Skeletal muscle tissue (tissue), 4 donors: ENCODE data around the gene TMEM94. TPM values are rescaled to one million over a fixed set of nuclear protein-coding genes. Genes with fewer than 3 reads are reported as not detected.
"Not testable (repeated sequence)": the region's sequence is repeated elsewhere in the genome, so short reads cannot be mapped to it uniquely, and the experiment has no call there.

Experiments used
- H3K27ac ChIP-seq: one replicate; pipeline ENCODE4 v1.7.0; 2013; ENCODE audit warnings: mild to moderate bottlenecking, low read depth, low read length, inconsistent platforms
- H3K27me3 ChIP-seq, 3 donors: one replicate each; pipeline ENCODE4 v1.7.0; 2013; ENCODE audit warnings: low read length in 3 of 3; ENCODE audit not compliant: control insufficient read depth in 3 of 3, insufficient read depth in 3 of 3
- H3K36me3 ChIP-seq, 3 donors: one replicate each; pipeline ENCODE4 v1.7.0; 2013; ENCODE audit warnings: low read length in 3 of 3; ENCODE audit not compliant: control insufficient read depth in 3 of 3, insufficient read depth in 3 of 3
- H3K4me1 ChIP-seq, 3 donors: one replicate each; pipeline ENCODE4 v1.7.0; 2013; ENCODE audit warnings: low read length in 3 of 3, mild to moderate bottlenecking in 3 of 3; ENCODE audit not compliant: control insufficient read depth in 3 of 3, insufficient read depth in 3 of 3
- H3K4me3 ChIP-seq, 3 donors: one replicate each; pipeline ENCODE4 v1.7.0; 2013; ENCODE audit warnings: low read length in 3 of 3
- H3K9ac ChIP-seq, 3 donors: one replicate each; pipeline ENCODE4 v1.7.0; 2013; ENCODE audit warnings: low read length in 3 of 3, mild to moderate bottlenecking in 3 of 3, moderate library complexity in 2 of 3, low read depth in 1 of 3
- H3K9me3 ChIP-seq, 3 donors: one replicate each; pipeline ENCODE4 v1.7.0; 2013; ENCODE audit warnings: low read length in 3 of 3; ENCODE audit not compliant: control insufficient read depth in 3 of 3
- total RNA-seq: library from RNA; depleted of rRNA; stranded (reverse); fragments of >200 nt; gene quantifications from one replicate; pipeline ENCODE4 v1.2.3, GENCODE V29; 2014
- donor health status: Osteomylitis.

TMEM94 gene
- total RNA-seq, 1 donor from 2014 or later = 18.3 TPM

DNA sequence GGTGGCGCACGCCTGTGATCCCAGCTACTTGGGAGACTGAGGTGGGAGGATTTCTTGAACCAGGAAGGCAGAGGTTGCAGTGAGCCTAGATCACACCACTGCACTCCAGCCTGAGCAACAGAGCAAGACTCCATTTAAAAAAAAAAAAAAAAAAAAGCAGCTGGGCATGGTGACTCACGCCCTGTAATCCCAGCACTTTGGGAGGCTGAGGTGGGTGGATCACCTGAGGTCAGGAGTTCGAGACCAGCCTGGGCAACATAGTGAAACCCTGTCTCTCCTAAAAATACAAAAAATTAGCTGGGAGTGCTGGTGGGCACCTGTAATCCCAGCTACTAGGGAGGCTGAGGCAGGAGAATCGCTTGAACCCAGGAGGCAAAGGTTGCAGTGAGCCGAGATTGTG lies 10.5 kb upstream of the TMEM94 start:
- not testable (repeated sequence) for H3K36me3 ChIP-seq, H3K4me3 ChIP-seq, H3K27ac ChIP-seq, H3K27me3 ChIP-seq, H3K9me3 ChIP-seq, H3K9ac ChIP-seq
- peaks cover 2 to 12% (median 10%) of the 10 kb centered on the region in 3 donors for H3K4me1 ChIP-seq

DNA sequence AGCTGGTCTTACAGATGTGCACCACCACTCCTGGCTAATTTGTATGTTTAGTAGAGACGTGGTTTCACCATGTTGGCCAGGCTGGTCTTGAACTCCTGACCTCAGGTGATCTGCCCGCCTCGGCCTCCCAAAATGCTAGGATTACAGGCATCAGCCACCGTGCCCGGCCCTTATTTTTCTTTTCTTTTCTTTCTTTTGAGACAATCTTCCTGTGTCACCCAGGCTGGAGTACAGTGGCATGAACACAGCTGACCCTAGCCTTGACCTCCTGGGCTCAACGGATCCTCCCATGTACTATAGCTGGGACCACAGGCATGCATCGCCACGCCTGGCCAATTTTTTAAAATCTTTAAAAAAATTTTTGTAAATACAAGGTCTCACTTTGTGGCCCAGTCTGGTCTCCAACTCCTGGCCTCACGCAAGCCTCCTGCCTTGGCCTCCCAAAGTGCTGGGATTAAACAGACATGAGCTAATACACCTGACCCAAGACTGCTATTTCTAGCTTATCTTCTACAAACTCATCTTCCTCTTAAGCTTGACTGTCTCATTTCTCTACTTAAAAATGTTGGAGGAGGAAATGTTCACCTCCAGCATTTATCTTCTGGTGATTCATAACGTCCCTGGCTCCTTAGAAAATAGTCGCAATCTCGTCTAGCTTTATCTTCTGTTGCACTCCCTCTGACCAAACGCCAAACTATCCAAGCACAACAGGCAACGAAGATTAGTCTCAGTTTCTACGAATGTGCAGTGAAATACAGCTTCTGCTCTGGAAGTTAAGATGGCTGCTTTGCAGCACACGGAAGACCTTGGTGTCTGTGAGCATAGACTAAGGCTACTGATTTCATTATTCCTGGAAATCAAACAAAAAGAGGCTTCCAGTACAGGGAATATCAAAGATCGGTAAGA lies 8.2 kb upstream of the TMEM94 start:
- no peaks in the 10 kb centered on the region for H3K36me3 ChIP-seq

GRCh38 chr17:75450270-75450669 lies 6.2 kb upstream of the TMEM94 start:
- Histone ChIP-seq H3K27ac (no peak overlapping the region), H3K4me3 (no peak overlapping the region)

More for the DNA sequence above, 8.2 kb upstream of the TMEM94 start:
- Histone ChIP-seq H3K9me3 (no peaks in the 10 kb centered on the region), H3K27me3 (no peaks in the 10 kb centered on the region), H3K9ac (no peak overlapping the region), H3K27ac (no peak overlapping the region), H3K4me3 (no peak overlapping the region), H3K4me1 (peaks cover 2 to 7% (median 7%) of the 10 kb centered on the region in 3 donors)

DNA sequence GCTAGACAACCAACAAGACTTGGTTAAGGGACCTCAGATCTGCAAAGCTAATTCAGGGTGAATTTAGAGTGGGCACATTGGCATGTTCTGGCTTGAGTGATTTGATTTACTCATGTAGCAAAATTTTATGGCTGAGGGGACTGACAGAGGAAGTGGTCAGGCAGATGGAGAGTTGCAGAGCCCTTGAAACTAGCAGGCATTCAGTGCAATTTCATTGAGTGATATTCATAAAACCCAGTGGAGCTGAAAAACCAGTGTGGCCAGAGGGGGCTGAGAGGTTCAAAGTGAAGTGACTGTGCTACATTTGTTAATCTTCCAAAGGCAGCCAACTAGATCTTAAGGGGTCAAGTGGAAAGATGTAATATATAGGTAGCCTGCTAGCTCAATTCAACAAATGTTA lies 2.2 kb upstream of the TMEM94 start:
- no peaks in the 10 kb centered on the region for H3K9me3 ChIP-seq
- no peak overlapping the region for H3K4me3 ChIP-seq
- no peaks in the 10 kb centered on the region for H3K36me3 ChIP-seq
- no peaks in the 10 kb centered on the region for H3K27me3 ChIP-seq
- no peak overlapping the region for H3K9ac ChIP-seq
- H3K4me1 ChIP-seq = peaks cover 23 to 27% (median 25%) of the 10 kb centered on the region in 3 donors
- H3K27ac ChIP-seq = no peak overlapping the region

More at GRCh38 chr17:75450270-75450669, 6.2 kb upstream of the TMEM94 start:
- no peaks in the 10 kb centered on the region for H3K4me1 ChIP-seq
- no peaks in the 10 kb centered on the region for H3K27me3 ChIP-seq
- no peaks in the 10 kb centered on the region for H3K36me3 ChIP-seq
- no peak overlapping the region for H3K9ac ChIP-seq
- H3K9me3 ChIP-seq = no peaks in the 10 kb centered on the region

- H3K9ac ChIP-seq, H3K36me3 ChIP-seq, H3K27ac ChIP-seq, H3K9me3 ChIP-seq, H3K4me3 ChIP-seq, H3K27me3 ChIP-seq: not testable (repeated sequence)
- H3K4me1 ChIP-seq = peaks cover 28 to 30% (median 28%) of the 10 kb centered on the region in 3 donors
These were observed 1.8 kb upstream of the TMEM94 start for GRCh38 chr17:75454672-75455071.

- peak overlapping the region; percentile 99 for H3K27ac ChIP-seq
- H3K9me3 ChIP-seq = no peaks in the 10 kb centered on the region
- peak overlapping the region; percentile 80 to 90 (median 83) for H3K9ac ChIP-seq
- peaks cover 31 to 39% (median 36%) of the 10 kb centered on the region in 3 donors for H3K4me1 ChIP-seq
- no peaks in the 10 kb centered on the region for H3K36me3 ChIP-seq
- H3K4me3 ChIP-seq = peak overlapping the region; percentile 65 to 98 (median 98)
- H3K27me3 ChIP-seq = no peaks in the 10 kb centered on the region
These were observed 407 bp upstream of the TMEM94 start for GRCh38 chr17:75456039-75456416.

GRCh38 chr17:75457047-75457654 lies 716 bp downstream of the TMEM94 start:
- H3K27ac ChIP-seq = peak overlapping the region; percentile 99

GRCh38 chr17:75459246-75459589 lies 2.8 kb downstream of the TMEM94 start:
- Histone ChIP-seq H3K9me3 (no peaks in the 10 kb centered on the region), H3K4me1 (peaks cover 31 to 45% (median 44%) of the 10 kb centered on the region in 3 donors), H3K36me3 (peaks cover 0 to 2% (median 0%) of the 10 kb centered on the region in 3 donors), H3K9ac (peak overlapping the region; percentile 74 to 88 (median 77)), H3K4me3 (peak overlapping the region; percentile 13 to 57 (median 41)), H3K27ac (peak overlapping the region; percentile 99), H3K27me3 (no peaks in the 10 kb centered on the region)

More at GRCh38 chr17:75457047-75457654, 716 bp downstream of the TMEM94 start:
- H3K9me3 ChIP-seq = no peaks in the 10 kb centered on the region
- H3K4me3 ChIP-seq = peak overlapping the region; percentile 97 to 98 (median 98)
- no peaks in the 10 kb centered on the region for H3K36me3 ChIP-seq
- H3K9ac ChIP-seq = peak overlapping the region; percentile 99 to 100 (median 99)
- H3K27me3 ChIP-seq = no peaks in the 10 kb centered on the region
- peaks cover 31 to 39% (median 38%) of the 10 kb centered on the region in 3 donors for H3K4me1 ChIP-seq

GRCh38 chr17:75459590-75460267 lies 3.3 kb downstream of the TMEM94 start:
- Histone ChIP-seq H3K4me1 (peaks cover 31 to 46% (median 45%) of the 10 kb centered on the region in 3 donors), H3K36me3 (peaks cover 0 to 2% (median 0%) of the 10 kb centered on the region in 3 donors), H3K27ac (peak overlapping the region; percentile 99), H3K9me3 (no peaks in the 10 kb centered on the region), H3K4me3 (peak overlapping the region; percentile 13 to 57 (median 41)), H3K9ac (peak overlapping the region; percentile 74 to 88 (median 77)), H3K27me3 (no peaks in the 10 kb centered on the region)
